ENCODE results near the gene ZNF638.

Gene ZNF638

DNA sequence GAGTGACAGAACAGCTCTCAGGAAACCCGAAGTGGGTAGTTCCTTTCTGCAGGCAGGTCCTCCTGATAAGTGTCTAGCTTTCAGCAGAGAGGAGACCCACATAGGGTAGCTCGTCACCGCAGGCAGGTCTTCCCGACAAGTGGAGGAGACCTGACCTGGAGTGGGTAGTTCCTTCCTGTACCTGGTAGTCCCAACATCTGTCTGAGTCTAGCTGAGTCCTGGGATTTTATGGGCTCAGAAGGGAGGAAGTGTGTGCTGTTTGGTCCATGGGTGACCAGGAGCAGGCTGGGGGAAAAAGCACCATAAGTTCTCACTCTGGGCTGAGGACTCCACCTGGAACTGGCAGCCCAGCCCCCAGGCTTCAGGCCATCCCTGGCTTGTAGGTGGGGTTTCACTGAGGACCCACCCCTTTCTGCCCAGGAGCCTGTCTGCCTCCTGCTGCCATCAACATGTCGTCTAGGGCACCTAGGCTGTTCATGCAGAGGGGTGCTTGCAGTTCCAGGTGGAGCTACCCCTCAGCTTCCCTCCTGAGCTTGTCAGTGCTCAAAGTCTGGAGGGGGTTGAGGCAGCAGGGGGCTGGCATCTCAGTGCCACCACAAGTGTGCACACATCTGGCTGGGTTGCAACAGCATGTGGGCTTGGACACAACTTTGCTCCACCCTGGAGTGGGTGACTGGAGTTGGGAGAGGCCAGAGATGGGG is 131.2 kb downstream of the ZNF638 start:
- TF ChIP-seq, protein P1, sequence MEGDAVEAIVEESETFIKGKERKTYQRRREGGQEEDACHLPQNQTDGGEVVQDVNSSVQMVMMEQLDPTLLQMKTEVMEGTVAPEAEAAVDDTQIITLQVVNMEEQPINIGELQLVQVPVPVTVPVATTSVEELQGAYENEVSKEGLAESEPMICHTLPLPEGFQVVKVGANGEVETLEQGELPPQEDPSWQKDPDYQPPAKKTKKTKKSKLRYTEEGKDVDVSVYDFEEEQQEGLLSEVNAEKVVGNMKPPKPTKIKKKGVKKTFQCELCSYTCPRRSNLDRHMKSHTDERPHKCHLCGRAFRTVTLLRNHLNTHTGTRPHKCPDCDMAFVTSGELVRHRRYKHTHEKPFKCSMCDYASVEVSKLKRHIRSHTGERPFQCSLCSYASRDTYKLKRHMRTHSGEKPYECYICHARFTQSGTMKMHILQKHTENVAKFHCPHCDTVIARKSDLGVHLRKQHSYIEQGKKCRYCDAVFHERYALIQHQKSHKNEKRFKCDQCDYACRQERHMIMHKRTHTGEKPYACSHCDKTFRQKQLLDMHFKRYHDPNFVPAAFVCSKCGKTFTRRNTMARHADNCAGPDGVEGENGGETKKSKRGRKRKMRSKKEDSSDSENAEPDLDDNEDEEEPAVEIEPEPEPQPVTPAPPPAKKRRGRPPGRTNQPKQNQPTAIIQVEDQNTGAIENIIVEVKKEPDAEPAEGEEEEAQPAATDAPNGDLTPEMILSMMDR (IDR thresholded peaks at IDR 0.05; ENCODE audit: insufficient read depth, low read depth, low read length, missing control alignments) = no peak
- no peak overlapping the region for H3K4me3 ChIP-seq (ENCODE audit: low read length)
- no peak for DNase-seq (ENCODE audit: low read depth)

DNA sequence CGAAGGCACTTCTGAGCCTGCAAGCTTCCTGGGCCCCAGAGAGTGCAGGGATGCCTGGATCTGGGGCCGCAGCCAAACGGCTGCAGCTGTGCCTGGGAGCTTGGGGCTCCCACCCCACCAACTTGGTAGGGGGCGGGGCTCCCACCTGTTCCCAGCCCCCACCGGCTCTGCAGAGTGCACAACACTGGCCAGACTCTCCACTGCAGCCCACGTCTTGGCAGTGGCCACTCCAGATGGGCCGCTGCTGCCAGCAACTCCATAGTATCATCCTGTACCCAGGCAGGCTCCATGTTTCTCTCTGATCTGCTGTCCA is 131.7 kb downstream of the ZNF638 start:
- TF ChIP-seq, protein P1 (IDR thresholded peaks at IDR 0.05; ENCODE audit: insufficient read depth, low read depth, low read length, missing control alignments) = no peak
- H3K4me3 ChIP-seq (ENCODE audit: low read length) = no peak overlapping the region
- DNase-seq (ENCODE audit: low read depth) = no peak

DNA sequence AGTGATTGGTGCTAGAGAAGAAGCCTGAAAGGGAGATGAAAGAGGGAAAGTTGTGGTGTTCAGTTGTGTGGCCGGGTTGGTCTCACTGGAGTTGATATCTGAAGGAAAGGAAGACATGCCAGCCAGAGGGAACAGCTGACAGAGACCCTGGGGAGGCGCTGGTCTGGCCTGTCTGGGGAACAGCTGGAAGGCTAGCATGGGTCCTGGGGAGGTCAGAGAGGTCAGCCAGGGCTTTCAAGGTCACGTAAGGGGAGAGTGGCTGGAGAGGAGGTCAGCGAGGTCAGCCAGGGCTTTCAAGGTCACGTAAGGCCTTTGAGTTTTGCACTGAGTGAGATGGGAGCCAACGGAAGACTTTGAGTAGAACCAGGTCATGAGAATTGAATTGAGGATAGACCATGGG is 132.8 kb downstream of the ZNF638 start:
- TF ChIP-seq, protein P1 (IDR thresholded peaks at IDR 0.05; ENCODE audit: insufficient read depth, low read depth, low read length, missing control alignments) = no peak
- H3K4me3 ChIP-seq (ENCODE audit: low read length) = no peak overlapping the region
- DNase-seq (ENCODE audit: low read depth) = no peak

DNA sequence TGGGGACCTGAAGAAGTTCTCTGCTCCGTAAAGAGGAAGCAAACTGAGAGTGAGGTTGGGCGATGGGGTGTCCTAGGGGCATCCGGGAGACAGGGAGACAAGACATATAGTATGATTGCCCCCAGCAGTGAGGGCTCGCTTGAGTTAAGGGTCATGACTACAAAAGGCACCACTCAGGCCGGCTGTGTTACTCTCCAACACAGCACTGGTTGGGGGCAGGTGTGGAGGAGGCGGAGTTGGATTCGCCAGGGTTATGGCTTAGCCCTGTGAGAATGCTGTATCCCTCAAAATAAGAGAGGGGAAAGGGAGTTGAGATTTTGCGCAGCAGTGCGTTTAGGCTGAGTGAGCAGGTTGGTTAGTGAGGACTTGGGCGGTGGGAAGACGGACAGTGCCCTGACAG is 133.8 kb downstream of the ZNF638 start:
- no peak for DNase-seq (ENCODE audit: low read depth)
- no peak overlapping the region for H3K4me3 ChIP-seq (ENCODE audit: low read length)
- TF ChIP-seq, protein P1 (IDR thresholded peaks at IDR 0.05; ENCODE audit: insufficient read depth, low read depth, low read length, missing control alignments) = no peak

DNA sequence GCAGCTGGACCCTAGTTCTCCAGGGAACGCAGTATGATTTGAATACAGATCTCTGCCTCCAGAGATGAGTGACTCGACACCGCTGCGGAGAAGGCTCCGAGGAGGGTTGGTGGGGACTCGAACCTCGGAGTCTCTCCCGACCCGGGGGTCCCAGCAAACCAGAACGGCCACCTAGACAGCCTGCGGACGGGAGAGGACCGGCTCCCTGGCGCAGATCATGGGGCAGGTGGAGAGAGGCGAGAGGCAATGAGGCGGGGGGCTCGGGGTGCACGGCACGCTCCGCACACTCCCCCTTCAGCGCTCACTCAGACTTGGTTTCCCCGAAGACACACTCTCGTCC is 134.3 kb downstream of the ZNF638 start:
- TF ChIP-seq, protein P1 (IDR thresholded peaks at IDR 0.05; ENCODE audit: insufficient read depth, low read depth, low read length, missing control alignments) = no peak
- H3K4me3 ChIP-seq (ENCODE audit: low read length) = peak overlapping the region; percentile 54
- no peak for DNase-seq (ENCODE audit: low read depth)

DNA sequence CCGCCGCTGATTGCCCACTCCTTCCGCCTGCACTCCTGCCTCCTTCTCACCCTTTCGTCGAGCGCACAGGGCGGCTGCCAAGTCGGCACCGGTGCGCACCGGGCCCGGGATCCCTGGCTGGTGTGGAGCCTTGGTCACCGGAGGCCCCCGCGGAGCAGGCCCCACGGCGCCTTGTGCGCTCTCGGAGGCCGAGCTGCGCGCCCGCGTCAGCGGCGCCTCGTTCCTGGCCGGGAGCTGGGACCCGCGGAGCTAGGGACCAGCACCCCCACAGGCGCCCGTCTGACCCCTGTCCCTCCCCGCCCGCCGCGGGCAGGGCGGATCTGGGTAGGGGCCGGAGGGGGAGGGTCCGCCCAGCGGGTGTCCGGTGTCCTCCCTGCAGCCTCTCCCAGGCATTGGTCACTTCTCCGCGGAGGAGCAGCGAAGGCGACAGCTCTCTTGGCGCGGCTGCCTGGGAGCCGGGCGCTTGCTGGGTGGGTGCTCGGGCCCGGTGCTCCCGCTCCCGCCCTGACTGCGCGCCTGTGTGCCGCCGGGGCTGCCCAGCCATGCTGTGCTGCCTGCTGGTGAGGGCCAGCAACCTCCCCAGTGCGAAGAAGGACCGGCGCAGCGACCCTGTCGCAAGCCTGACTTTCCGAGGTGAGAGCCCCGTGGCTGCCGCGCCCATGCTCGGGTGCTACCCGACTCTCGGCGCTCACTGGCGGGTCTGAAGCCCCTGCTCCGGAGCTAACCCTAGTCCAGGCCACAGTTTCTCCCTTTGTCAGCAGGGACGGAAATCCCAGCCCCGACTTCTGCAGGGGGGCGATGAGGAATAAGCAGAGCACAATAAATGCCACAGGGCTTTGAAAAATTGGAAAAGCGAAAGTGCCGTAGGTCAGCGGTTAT is 135.0 kb downstream of the ZNF638 start:
- TF ChIP-seq, protein P1 (IDR thresholded peaks at IDR 0.05; ENCODE audit: insufficient read depth, low read depth, low read length, missing control alignments) = no peak
- H3K4me3 ChIP-seq (ENCODE audit: low read length) = peak overlapping the region; percentile 54
- peak; percentile 35 for DNase-seq (ENCODE audit: low read depth)
